Gastrocnemius medialis (tissue), 4 donors: ENCODE measurements around the gene PAQR6. TPM values are rescaled to one million over a fixed set of nuclear protein-coding genes. Genes with fewer than 3 reads are reported as not detected.

Source experiments
- ATAC-seq, 2 donors: fragments of 150-250 bp; one replicate each; pipeline ENCODE4 v1.9.1; 2016
- DNase-seq, 2 donors: peaks; one replicate each; pipeline ENCODE4 v3.0.0-alpha.2; 2019
- H3K27ac ChIP-seq, 4 donors: fragments of 200-600 bp; sonication (generic); 1 replicate in 1 of 4; 2 replicates in 3 of 4; pipeline ENCODE4 v1.5.1; 2016 to 2018; ENCODE audit warnings: mild to moderate bottlenecking in 2 of 4, moderate library complexity in 1 of 4
- H3K27me3 ChIP-seq, 3 donors: fragments of 200-600 bp; sonication (generic) in 2 of 3; 1 replicate in 1 of 3; 2 replicates in 2 of 3; pipeline versions ENCODE4 v1.5.1 to v1.6.0; 2016 to 2019; ENCODE audit warnings: mild to moderate bottlenecking in 1 of 3, moderate library complexity in 1 of 3
- H3K36me3 ChIP-seq, 2 donors: fragments of 200-600 bp; sonication (generic) in 1 of 2; one replicate each; pipeline ENCODE4 v1.5.1; 2017 to 2018
- H3K4me1 ChIP-seq, 2 donors: fragments of 200-600 bp; sonication (generic) in 1 of 2; one replicate each; pipeline ENCODE4 v1.5.1; 2016 to 2017; ENCODE audit warnings: mild to moderate bottlenecking in 2 of 2
- H3K4me3 ChIP-seq, 4 donors: fragments of 200-600 bp; sonication (generic) in 3 of 4; 1 replicate in 1 of 4; 2 replicates in 3 of 4; pipeline ENCODE4 v1.5.1; 2016 to 2019; ENCODE audit warnings: mild to moderate bottlenecking in 2 of 4
- H3K9me3 ChIP-seq, 3 donors: fragments of 200-600 bp; sonication (generic) in 2 of 3; 1 replicate in 1 of 3; 2 replicates in 2 of 3; pipeline ENCODE4 v1.5.1; 2016 to 2019
- CTCF ChIP-seq, 5 experiments: fragments of 450-650 bp in 3 of 5; fragments of 200-600 bp in 2 of 5; sonication (generic) in 2 of 5; IDR thresholded peaks in 4 of 5; conservative IDR thresholded peaks in 1 of 5; 1 replicate in 4 of 5; 2 replicates in 1 of 5; pipeline ENCODE4 v1.5.1; 2016 to 2019; ENCODE audit warnings: antibody characterized with exemption in 5 of 5, mild to moderate bottlenecking in 3 of 5, moderate library complexity in 3 of 5
- POLR2A ChIP-seq, 2 donors: fragments of 450-650 bp; IDR thresholded peaks; one replicate each; pipeline ENCODE4 v1.6.1; 2017; ENCODE audit warnings: antibody characterized with exemption in 2 of 2, mild to moderate bottlenecking in 2 of 2, moderate library complexity in 2 of 2
- in situ Hi-C, 4 donors: fragments of 200-750 bp; cut with MboI; loops; one replicate each; pipeline versions ENCODE4 v1.15.0 to v1.8.0; 2017; ENCODE audit warnings: low sequenced_read_pairs in 4 of 4
- intact Hi-C: fragments of 100-400 bp; cut with DNase I; formaldehyde crosslinking; loops from one replicate; pipeline ENCODE4 v1.15.1; 2023; ENCODE audit warnings: low total_unique reads
- total RNA-seq, 4 donors: library from RNA; depleted of rRNA; stranded (reverse); fragments of >200 nt; gene quantifications; one replicate each; pipeline versions ENCODE4 v1.1.0 to v1.2.3, GENCODE V29; 2016

PAQR6 gene
- total RNA-seq, 4 donors from 2014 or later = 0.16 to 0.46 TPM; not detected in 2

- intact Hi-C loops = no loop called here
- TF ChIP-seq POLR2A (IDR thresholded peaks at IDR 0.05) (no peak), CTCF (IDR thresholded peaks at IDR 0.05 in 4 of 5, conservative IDR thresholded peaks at IDR 0.05 in 1 of 5) (no peak)
- H3K4me1 ChIP-seq = peaks cover 0 to under 1% of the 10 kb centered on the region in 2 donors
- H3K9me3 ChIP-seq = no peaks in the 10 kb centered on the region
- no peaks in the 10 kb centered on the region for H3K27me3 ChIP-seq
- in situ Hi-C loops = no loop called here
- DNase-seq (no peak), ATAC-seq (no peak)
- peaks cover 0 to 24% of the 10 kb centered on the region in 2 donors for H3K36me3 ChIP-seq
- no peak overlapping the region for H3K4me3 ChIP-seq
- no peak overlapping the region for H3K27ac ChIP-seq
These were observed 44.5 kb downstream of the PAQR6 start for GRCh38 chr1:156203331-156203730.

GRCh38 chr1:156200044-156200443 lies 47.8 kb downstream of the PAQR6 start:
- Histone ChIP-seq H3K27ac (no peak overlapping the region), H3K4me3 (no peak overlapping the region), H3K27me3 (no peaks in the 10 kb centered on the region), H3K36me3 (peaks cover 0 to 24% of the 10 kb centered on the region in 2 donors), H3K4me1 (peaks cover 20 to 21% of the 10 kb centered on the region in 2 donors), H3K9me3 (no peaks in the 10 kb centered on the region)
- TF ChIP-seq CTCF (IDR thresholded peaks at IDR 0.05 in 4 of 5, conservative IDR thresholded peaks at IDR 0.05 in 1 of 5) (no peak), POLR2A (IDR thresholded peaks at IDR 0.05) (no peak)
- intact Hi-C loops = no loop called here
- in situ Hi-C loops = no loop called here
- DNase-seq (no peak), ATAC-seq (no peak)

- H3K27me3 ChIP-seq = no peaks in the 10 kb centered on the region
- ATAC-seq (no peak), DNase-seq (no peak)
- peaks cover 26 to 31% of the 10 kb centered on the region in 2 donors for H3K4me1 ChIP-seq
- no peak for TF ChIP-seq POLR2A (IDR thresholded peaks at IDR 0.05)
- no peak for TF ChIP-seq CTCF (IDR thresholded peaks at IDR 0.05 in 4 of 5, conservative IDR thresholded peaks at IDR 0.05 in 1 of 5)
- peaks cover 0 to 24% of the 10 kb centered on the region in 2 donors for H3K36me3 ChIP-seq
- in situ Hi-C loops (no loop called here), intact Hi-C loops (no loop called here)
- no peak overlapping the region for H3K4me3 ChIP-seq
- H3K27ac ChIP-seq = no peak overlapping the region
- H3K9me3 ChIP-seq = no peaks in the 10 kb centered on the region
These were observed 49.0 kb downstream of the PAQR6 start for GRCh38 chr1:156198831-156199349.

GRCh38 chr1:156196445-156196844 lies 51.4 kb downstream of the PAQR6 start:
- Histone ChIP-seq H3K4me1 (peaks cover 31 to 38% of the 10 kb centered on the region in 2 donors), H3K27me3 (no peaks in the 10 kb centered on the region), H3K36me3 (peaks cover 0 to 12% of the 10 kb centered on the region in 2 donors), H3K4me3 (no peak overlapping the region), H3K27ac (peak overlapping the region in 1 of 4 donors; percentile 39), H3K9me3 (no peaks in the 10 kb centered on the region)
- in situ Hi-C loops (no loop called here), intact Hi-C loops (no loop called here)
- ATAC-seq (no peak), DNase-seq (no peak)
- TF ChIP-seq CTCF (IDR thresholded peaks at IDR 0.05 in 4 of 5, conservative IDR thresholded peaks at IDR 0.05 in 1 of 5) (no peak), POLR2A (IDR thresholded peaks at IDR 0.05) (no peak)

GRCh38 chr1:156195853-156196252 lies 52.0 kb downstream of the PAQR6 start:
- H3K4me3 ChIP-seq = no peak overlapping the region
- peak overlapping the region in 1 of 4 donors; percentile 39 for H3K27ac ChIP-seq
- no peaks in the 10 kb centered on the region for H3K9me3 ChIP-seq
- in situ Hi-C loops = no loop called here
- DNase-seq (no peak), ATAC-seq (no peak)
- intact Hi-C loops = loop anchor here (2.0 kb wide), 1 partner anchor 17 kb away; the partner anchor contains the start of gene PMF1
- H3K4me1 ChIP-seq = peaks cover 31 to 39% of the 10 kb centered on the region in 2 donors
- peaks cover 0 to 9% of the 10 kb centered on the region in 2 donors for H3K36me3 ChIP-seq
- no peaks in the 10 kb centered on the region for H3K27me3 ChIP-seq
- TF ChIP-seq CTCF (IDR thresholded peaks at IDR 0.05 in 4 of 5, conservative IDR thresholded peaks at IDR 0.05 in 1 of 5) (no peak), POLR2A (IDR thresholded peaks at IDR 0.05) (no peak)
